Gastrocnemius medialis (tissue), 4 donors: ENCODE measurements around the gene DTL. TPM values are rescaled to one million over a fixed set of nuclear protein-coding genes. Genes with fewer than 3 reads are reported as not detected.
"Not testable (repeated sequence)": the region's sequence is repeated elsewhere in the genome, so short reads cannot be mapped to it uniquely, and the experiment has no call there.

Experiments
- ATAC-seq, 2 donors: fragments of 150-250 bp; one replicate each; pipeline ENCODE4 v1.9.1; 2016
- DNase-seq, 2 donors: peaks; one replicate each; pipeline ENCODE4 v3.0.0-alpha.2; 2019
- H3K27ac ChIP-seq, 4 donors: fragments of 200-600 bp; sonication (generic); 1 replicate in 1 of 4; 2 replicates in 3 of 4; pipeline ENCODE4 v1.5.1; 2016 to 2018; ENCODE audit warnings: mild to moderate bottlenecking in 2 of 4, moderate library complexity in 1 of 4
- H3K27me3 ChIP-seq, 3 donors: fragments of 200-600 bp; sonication (generic) in 2 of 3; 1 replicate in 1 of 3; 2 replicates in 2 of 3; pipeline versions ENCODE4 v1.5.1 to v1.6.0; 2016 to 2019; ENCODE audit warnings: mild to moderate bottlenecking in 1 of 3, moderate library complexity in 1 of 3
- H3K36me3 ChIP-seq, 2 donors: fragments of 200-600 bp; sonication (generic) in 1 of 2; one replicate each; pipeline ENCODE4 v1.5.1; 2017 to 2018
- H3K4me1 ChIP-seq, 2 donors: fragments of 200-600 bp; sonication (generic) in 1 of 2; one replicate each; pipeline ENCODE4 v1.5.1; 2016 to 2017; ENCODE audit warnings: mild to moderate bottlenecking in 2 of 2
- H3K4me3 ChIP-seq, 4 donors: fragments of 200-600 bp; sonication (generic) in 3 of 4; 1 replicate in 1 of 4; 2 replicates in 3 of 4; pipeline ENCODE4 v1.5.1; 2016 to 2019; ENCODE audit warnings: mild to moderate bottlenecking in 2 of 4
- H3K9me3 ChIP-seq, 3 donors: fragments of 200-600 bp; sonication (generic) in 2 of 3; 1 replicate in 1 of 3; 2 replicates in 2 of 3; pipeline ENCODE4 v1.5.1; 2016 to 2019
- POLR2A ChIP-seq, 2 donors: fragments of 450-650 bp; IDR thresholded peaks; one replicate each; pipeline ENCODE4 v1.6.1; 2017; ENCODE audit warnings: antibody characterized with exemption in 2 of 2, mild to moderate bottlenecking in 2 of 2, moderate library complexity in 2 of 2
- in situ Hi-C, 4 donors: fragments of 200-750 bp; cut with MboI; loops; one replicate each; pipeline versions ENCODE4 v1.15.0 to v1.8.0; 2017; ENCODE audit warnings: low sequenced_read_pairs in 4 of 4
- intact Hi-C: fragments of 100-400 bp; cut with DNase I; formaldehyde crosslinking; loops from one replicate; pipeline ENCODE4 v1.15.1; 2023; ENCODE audit warnings: low total_unique reads
- total RNA-seq, 4 donors: library from RNA; depleted of rRNA; stranded (reverse); fragments of >200 nt; gene quantifications; one replicate each; pipeline versions ENCODE4 v1.1.0 to v1.2.3, GENCODE V29; 2016
- TF ChIP-seq, protein P1 (sequence below), 5 experiments: fragments of 450-650 bp in 3 of 5; fragments of 200-600 bp in 2 of 5; sonication (generic) in 2 of 5; IDR thresholded peaks in 4 of 5; conservative IDR thresholded peaks in 1 of 5; 1 replicate in 4 of 5; 2 replicates in 1 of 5; pipeline ENCODE4 v1.5.1; 2016 to 2019; ENCODE audit warnings: antibody characterized with exemption in 5 of 5, mild to moderate bottlenecking in 3 of 5, moderate library complexity in 3 of 5

DTL gene
- total RNA-seq, 4 donors from 2014 or later: 0.52 to 1.8 TPM; not detected in 2

DNA sequence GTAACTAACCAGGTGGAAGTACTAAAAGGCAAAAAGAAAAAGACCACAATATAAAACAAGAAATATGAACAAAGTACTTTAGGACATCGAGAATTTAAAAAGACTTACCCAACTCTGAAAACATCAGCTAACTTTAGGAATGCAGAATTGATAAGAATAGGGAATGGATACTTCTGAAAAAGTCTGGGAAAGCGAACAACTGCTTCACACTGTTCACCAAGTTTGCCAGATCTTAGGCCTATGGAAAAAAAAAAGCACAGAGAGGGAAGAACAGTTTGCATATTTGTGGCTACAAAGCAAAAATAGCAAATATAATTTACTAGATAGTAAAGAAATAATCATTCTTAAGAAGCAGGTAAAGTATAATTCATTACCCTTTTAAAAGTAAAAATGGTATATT is 14.6 kb upstream of the DTL start:
- H3K27ac ChIP-seq: no peak overlapping the region
- ATAC-seq: no peak
- intact Hi-C loops (no loop called here), in situ Hi-C loops (loop anchor here in 1 of 4 donors (25.0 kb wide), 1 partner anchor 334 kb away; the partner anchor contains the start of gene NEK2)
- H3K4me1 ChIP-seq: no peaks in the 10 kb centered on the region
- no peak overlapping the region for H3K4me3 ChIP-seq
- no peaks in the 10 kb centered on the region for H3K27me3 ChIP-seq
- H3K36me3 ChIP-seq: peaks cover 0 to 8% of the 10 kb centered on the region in 2 donors
- DNase-seq: no peak
- no peaks in the 10 kb centered on the region for H3K9me3 ChIP-seq
- TF ChIP-seq, protein P1, sequence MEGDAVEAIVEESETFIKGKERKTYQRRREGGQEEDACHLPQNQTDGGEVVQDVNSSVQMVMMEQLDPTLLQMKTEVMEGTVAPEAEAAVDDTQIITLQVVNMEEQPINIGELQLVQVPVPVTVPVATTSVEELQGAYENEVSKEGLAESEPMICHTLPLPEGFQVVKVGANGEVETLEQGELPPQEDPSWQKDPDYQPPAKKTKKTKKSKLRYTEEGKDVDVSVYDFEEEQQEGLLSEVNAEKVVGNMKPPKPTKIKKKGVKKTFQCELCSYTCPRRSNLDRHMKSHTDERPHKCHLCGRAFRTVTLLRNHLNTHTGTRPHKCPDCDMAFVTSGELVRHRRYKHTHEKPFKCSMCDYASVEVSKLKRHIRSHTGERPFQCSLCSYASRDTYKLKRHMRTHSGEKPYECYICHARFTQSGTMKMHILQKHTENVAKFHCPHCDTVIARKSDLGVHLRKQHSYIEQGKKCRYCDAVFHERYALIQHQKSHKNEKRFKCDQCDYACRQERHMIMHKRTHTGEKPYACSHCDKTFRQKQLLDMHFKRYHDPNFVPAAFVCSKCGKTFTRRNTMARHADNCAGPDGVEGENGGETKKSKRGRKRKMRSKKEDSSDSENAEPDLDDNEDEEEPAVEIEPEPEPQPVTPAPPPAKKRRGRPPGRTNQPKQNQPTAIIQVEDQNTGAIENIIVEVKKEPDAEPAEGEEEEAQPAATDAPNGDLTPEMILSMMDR (IDR thresholded peaks at IDR 0.05 in 4 of 5, conservative IDR thresholded peaks at IDR 0.05 in 1 of 5): no peak
- no peak for TF ChIP-seq POLR2A (IDR thresholded peaks at IDR 0.05)

DNA sequence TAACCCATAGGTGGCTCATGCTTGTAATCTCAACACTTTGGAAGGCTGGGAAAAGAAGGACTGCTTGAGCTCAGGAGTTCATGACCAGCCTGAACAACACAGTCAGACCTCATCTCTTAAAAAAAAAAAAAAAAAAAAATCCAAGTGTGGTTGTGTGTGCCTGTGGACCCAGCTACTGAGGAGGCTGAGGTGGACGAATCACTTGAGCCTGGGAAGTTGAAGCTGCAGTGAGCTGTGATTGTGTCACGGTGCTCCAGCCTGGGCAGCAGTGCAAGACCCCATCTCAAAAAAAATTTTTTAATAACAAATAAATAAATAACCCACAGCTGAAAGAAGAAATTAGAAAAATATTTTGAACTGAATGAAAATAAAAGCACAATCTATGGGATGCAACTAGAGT is 14.0 kb upstream of the DTL start:
- H3K36me3 ChIP-seq: peaks cover 0 to 8% of the 10 kb centered on the region in 2 donors
- H3K27ac ChIP-seq: no peak overlapping the region
- intact Hi-C loops (no loop called here), in situ Hi-C loops (loop anchor here in 1 of 4 donors (25.0 kb wide), 1 partner anchor 334 kb away; the partner anchor contains the start of gene NEK2)
- H3K4me3 ChIP-seq: no peak overlapping the region
- no peaks in the 10 kb centered on the region for H3K4me1 ChIP-seq
- no peak for DNase-seq
- no peaks in the 10 kb centered on the region for H3K27me3 ChIP-seq
- no peaks in the 10 kb centered on the region for H3K9me3 ChIP-seq
- no peak for ATAC-seq
- TF ChIP-seq, protein P1 (IDR thresholded peaks at IDR 0.05 in 4 of 5, conservative IDR thresholded peaks at IDR 0.05 in 1 of 5): no peak
- TF ChIP-seq POLR2A (IDR thresholded peaks at IDR 0.05): no peak

DNA sequence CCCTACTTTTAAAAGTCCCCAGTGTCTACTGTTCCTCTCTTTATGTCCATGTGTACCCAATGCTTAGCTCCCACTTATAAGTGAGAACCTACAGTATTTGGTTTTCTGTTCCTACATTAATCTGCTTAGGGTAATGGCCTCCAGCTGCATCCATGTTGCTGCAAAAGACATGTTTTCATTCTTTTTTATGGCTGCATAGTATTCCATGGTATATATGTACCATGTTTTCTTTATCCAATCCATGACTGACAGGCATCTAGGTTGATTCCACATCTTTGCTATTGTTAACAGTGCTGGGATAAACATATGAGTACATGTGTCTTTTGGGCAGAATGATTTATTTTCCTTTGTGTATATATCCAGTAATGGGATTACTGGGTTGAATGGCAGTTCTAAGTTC is 12.6 kb upstream of the DTL start:
- in situ Hi-C loops: loop anchor here in 1 of 4 donors (25.0 kb wide), 1 partner anchor 336 kb away; the partner anchor contains the start of gene NEK2
- H3K4me3 ChIP-seq, ATAC-seq, H3K27ac ChIP-seq, H3K9me3 ChIP-seq, intact Hi-C loops, H3K27me3 ChIP-seq, H3K4me1 ChIP-seq, H3K36me3 ChIP-seq, DNase-seq: not testable (repeated sequence)

DNA sequence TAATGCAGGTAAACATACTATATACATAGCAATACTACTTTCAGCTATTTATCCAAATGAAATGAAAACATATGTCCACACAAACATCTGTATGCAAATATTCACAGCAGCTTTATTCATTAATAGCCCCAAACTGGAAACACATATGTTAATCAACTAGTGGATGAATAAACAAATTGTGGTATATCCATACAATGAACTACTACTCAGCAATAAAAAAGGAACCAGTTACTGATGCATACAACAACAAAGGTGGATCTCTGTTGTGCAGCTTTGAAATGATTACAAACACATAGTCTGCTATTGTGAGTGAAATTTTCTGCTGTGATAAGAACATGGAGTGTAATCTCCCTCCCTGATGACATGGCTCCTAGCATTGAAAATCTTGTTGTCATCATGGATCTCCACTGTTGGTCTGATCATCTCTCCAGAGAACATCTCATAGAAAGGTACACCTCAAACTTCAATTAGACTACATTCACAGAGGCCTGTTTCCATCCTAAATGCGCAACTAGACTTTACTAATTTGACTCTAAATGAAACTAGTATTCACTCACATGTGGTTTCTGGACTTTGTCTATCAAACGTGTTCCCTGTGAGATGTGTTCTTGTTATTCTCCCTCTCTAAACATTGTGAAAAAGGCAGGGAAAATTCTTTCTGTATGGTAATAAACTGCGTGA is 10.9 kb upstream of the DTL start:
- Histone ChIP-seq H3K9me3 (no peaks in the 10 kb centered on the region), H3K27ac (no peak overlapping the region), H3K36me3 (peaks cover 0 to 8% of the 10 kb centered on the region in 2 donors), H3K4me3 (no peak overlapping the region), H3K4me1 (no peaks in the 10 kb centered on the region), H3K27me3 (no peaks in the 10 kb centered on the region)
- in situ Hi-C loops (loop anchor here in 2 of 4 donors (25.0 kb wide), 2 partner anchors 337 to 988 kb away; partner anchors contain the start of genes NEK2 (in 2 of the 2) and ANGEL2 (in 1 of the 2)), intact Hi-C loops (no loop called here)
- TF ChIP-seq POLR2A (IDR thresholded peaks at IDR 0.05): no peak
- TF ChIP-seq, protein P1 (IDR thresholded peaks at IDR 0.05 in 4 of 5, conservative IDR thresholded peaks at IDR 0.05 in 1 of 5): no peak
- ATAC-seq (no peak), DNase-seq (no peak)

DNA sequence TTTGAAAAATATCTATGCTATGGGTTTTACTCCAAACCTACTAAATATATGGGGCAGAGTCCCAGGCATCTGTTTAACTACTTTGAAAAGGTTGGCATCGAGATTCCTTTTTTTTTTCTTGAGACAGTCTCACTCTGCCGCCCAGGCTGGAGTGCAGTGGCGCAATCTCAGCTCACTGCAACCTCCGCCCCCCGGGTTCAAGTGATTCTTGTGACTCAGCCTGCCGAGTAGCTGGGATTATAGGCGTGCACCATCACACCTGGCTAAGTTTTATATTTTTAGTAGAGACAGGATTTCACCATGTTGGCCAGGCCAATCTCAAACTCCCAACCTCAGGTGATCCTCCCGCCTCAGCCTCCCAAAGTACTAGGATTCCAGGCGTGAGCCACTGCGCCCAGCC is 7.8 kb upstream of the DTL start:
- H3K27ac ChIP-seq, H3K27me3 ChIP-seq, H3K4me1 ChIP-seq, ATAC-seq, H3K36me3 ChIP-seq, DNase-seq, intact Hi-C loops, H3K9me3 ChIP-seq, H3K4me3 ChIP-seq: not testable (repeated sequence)
- in situ Hi-C loops: loop anchor here in 2 of 4 donors (25.0 kb wide), 2 partner anchors 340 to 985 kb away; partner anchors contain the start of genes ANGEL2 (in 1 of the 2) and NEK2 (in 1 of the 2)
